Ureter (tissue), 1 donor: Measurements from ENCODE around the gene TUBA1C. TPM values are rescaled to one million over a fixed set of nuclear protein-coding genes. Genes with fewer than 3 reads are reported as not detected.
"Not testable (repeated sequence)": the region's sequence is repeated elsewhere in the genome, so short reads cannot be mapped to it uniquely, and the experiment has no call there.

Source experiments
- DNase-seq: peaks from one replicate; pipeline ENCODE4 v3.0.0-alpha.2; 2020; ENCODE audit warnings: low spot score
- total RNA-seq: library from RNA; stranded (reverse); gene quantifications from one replicate; pipeline ENCODE4 v1.2.4, GENCODE V29; 2023
- donor health status: DM: yes; HTN: yes; CAD: no.

TUBA1C gene
- total RNA-seq, result 201 TPM

- peak; percentile 96 for DNase-seq
Measured at GRCh38 chr12:49264873-49265792, at the start of gene TUBA1C. TSS of gene TUBA1C (plus strand) at chr12:49265082. CDS start at chr12:49265182, 100 bp downstream.

DNA sequence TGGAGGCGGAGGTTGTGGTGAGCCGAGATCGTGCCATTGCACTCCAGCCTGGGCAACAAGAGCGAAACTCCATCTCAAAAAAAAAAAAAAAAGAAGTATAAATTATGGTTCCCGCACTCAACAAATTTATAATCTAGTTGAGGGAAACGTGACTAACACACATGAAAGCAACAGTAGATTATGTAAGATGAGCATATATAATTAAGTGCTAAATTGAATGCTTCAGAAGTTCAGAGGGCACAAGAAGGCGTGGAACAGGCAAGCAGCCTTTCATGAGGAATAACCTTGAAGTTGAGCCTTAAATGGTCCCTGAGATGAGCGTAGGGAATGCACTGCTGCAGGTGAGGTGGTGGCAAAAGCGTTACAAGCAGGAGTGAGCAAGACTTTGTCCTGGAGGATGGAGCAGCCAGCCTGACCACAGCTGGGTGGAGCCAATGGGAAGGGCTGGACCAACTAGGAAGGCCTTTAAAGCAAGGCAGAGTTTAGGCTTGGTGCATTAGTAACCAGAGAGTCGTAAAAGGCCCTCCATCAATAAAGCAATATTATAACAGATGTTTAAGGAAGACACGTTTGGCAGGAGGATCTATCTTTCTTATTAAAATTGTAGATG is 45.4 kb upstream of the TUBA1C start:
- DNase-seq, result no peak

DNA sequence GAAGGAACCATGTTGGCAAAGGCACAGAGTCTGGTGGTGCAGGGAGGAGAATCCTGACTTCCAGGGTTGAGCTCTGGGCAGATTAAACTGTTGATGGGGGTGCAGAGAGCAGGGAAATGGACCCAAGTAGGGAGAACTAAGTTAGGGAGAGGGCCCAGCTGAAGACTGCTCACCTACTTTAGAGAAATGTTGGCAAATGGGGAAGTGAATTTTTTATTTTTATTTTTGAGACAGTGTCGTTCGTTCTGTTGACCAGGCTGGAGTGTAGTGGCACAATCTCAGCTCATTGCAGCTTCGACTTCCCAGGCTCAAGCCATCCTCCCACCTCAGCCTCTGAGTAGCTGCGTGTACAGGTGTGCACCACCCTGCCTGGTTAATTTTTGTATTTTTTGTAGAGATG is 43.9 kb upstream of the TUBA1C start:
- DNase-seq, result no peak

DNA sequence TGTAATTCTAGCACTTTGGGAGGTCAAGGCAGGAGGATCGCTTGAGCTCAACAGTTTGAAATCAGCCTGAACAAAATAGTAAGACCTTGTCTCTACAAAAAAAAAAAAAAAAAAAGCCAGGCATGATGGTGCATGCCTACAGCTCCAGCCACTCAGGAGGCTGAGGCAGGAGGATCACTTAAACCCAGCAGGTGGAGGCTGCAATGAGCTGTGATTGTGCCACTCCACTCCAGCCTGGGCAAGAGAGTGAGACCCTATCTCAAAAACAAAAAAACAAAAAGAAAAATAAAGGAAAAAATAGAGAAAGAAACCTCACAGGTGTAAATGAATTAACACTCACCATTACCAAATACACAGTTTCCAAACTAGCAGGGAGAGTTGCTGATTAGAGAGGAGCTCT is 41.8 kb upstream of the TUBA1C start:
- DNase-seq, result no peak

DNA sequence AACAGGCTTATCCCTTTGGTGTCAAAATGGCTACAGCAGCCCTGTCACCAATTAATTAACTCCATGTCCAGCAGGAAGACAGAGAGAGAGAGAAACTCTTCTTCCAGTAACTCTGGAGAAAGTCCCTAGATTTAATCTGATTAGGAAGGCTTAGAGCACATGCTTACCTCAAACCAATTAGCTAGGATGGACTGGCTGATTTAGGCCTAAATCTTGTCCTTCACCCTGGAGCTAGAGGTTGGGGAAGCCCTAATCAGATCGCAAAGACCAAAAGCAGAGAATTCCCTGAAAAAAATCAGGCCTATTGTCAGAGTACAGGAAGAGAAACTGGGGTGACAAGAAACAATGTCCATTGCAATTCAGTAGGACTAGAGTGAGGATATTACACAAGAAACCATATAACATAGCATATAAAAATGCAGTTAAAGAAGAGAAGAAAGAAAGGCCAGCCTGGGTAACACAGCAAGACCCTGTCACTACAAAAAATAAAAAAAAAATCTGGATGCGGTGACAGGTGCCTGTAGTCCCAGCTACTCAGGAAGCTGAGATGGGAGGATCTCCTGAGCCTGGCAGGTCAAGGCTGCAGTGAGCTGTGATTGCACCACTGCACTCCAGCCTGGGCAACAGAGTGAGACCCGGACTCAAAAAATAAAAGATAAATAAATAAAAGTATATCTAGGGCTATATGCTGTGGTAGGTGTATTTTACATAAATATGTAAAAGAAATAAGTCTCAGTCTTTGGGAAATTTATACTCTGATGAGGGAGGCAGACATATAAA is 41.1 kb upstream of the TUBA1C start:
- no peak for DNase-seq

DNA sequence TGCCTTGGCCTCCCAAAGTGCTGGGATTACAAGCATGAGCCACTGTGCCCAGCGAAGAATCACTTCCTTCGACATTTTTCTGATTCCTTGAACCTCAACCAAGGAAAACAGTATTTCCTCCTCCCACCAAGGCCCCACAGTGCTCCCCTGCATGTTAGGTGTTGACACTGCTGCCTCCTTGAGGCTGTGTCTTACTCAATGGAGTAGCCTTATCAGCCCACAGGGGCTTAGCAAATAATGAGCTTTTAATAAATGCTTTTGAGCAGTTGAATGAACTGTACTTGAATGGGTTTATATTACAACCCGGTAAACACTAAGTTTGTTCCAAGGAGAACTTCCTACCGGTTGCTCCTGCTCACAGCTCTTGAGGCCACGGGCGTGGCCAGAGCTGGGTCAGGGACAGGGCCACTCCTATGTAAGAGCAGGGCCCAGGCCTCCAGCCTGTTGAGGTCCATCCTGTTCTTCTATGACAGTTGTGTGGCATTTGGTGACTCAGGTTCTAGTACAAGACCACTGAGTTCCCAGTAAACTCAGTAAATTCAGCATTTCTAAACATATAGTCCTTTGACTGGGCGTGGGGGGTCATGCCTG is 39.2 kb upstream of the TUBA1C start:
- DNase-seq, result no peak

DNA sequence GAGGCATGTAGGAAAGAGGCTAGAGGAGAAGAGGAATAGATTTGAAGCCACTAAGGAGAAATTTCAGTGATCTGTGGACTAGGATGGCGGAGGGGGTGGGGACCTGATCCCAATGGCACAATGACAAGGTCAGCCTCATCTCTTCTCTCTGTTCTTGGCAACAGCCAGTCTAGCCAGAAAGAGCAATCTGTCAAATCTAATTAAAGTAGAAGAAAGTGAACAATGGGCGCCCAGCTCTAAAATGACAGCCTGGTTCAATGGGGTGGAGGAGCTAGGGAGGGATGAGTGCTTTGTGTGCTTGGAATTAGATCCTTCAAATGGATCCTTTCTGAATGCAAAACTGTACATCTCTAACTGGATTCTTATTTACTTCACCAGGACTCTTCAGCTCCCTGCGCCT is 37.2 kb upstream of the TUBA1C start:
- no peak for DNase-seq

DNA sequence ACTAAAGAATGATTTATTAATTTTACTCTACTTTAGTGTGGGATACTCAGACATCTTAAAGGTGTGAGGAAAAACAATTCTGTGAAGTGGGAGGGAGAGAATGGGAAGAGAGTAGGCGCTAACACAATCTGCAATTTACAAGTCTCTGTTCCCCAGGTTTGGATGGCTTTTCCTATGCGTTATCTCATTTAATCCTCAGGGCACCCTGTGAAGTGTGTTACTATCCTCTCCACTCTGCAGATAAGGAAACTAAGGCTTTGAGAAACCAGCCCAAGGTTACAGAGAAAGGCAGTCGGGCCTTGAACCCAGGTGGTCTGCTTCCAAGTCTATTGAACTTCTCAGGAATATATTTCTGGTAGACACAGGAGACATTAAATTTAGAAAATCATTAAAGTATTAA is 36.2 kb upstream of the TUBA1C start:
- no peak for DNase-seq

- no peak for DNase-seq
Measured at GRCh38 chr12:49230176-49230804, 34.6 kb upstream of the TUBA1C start.

DNA sequence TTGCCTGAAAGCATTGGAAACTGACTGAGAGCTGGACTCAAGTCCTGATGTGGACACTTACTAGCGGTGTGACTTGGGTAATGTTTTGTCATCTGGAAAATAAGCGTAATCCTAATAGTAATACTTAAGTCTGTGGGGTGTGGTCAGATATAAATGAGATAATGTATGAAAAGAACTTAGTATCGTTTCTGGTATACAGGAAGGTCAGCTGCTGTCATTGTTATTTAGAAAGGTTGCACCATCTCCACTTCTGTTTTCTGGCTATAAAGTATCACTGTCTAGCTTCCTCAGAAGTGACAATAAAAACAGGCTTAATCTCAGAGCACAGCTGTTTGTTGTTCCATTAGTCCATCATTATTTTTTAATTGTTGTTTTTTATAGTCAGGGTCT is 34.1 kb upstream of the TUBA1C start:
- no peak for DNase-seq

- DNase-seq, result no peak
Measured at GRCh38 chr12:49231878-49232655, 32.8 kb upstream of the TUBA1C start.

- peak; percentile 65 for DNase-seq
Measured at GRCh38 chr12:49232940-49233841, 31.7 kb upstream of the TUBA1C start.

GRCh38 chr12:49233842-49234526 is 30.9 kb upstream of the TUBA1C start:
- DNase-seq, result peak; percentile 54

DNA sequence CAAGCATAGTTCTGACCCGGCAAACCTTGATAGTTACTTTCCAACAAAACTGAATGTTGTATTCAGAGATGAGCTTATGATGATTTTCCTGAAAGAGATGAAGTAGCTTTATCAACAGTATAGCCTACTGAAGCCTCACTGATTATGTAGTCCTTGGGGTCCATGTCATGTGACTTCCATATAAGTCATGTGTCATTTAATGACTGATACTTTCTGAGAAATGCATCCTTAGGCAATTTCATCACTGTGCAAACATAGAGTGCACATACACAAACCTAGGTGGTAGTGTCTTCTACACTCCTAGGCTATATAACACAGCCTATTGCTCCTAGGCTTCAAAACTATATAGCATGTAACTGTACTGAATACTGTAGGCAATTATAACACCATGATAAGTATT is 28.5 kb upstream of the TUBA1C start:
- no peak for DNase-seq

- no peak for DNase-seq
Measured at GRCh38 chr12:49243631-49244030, 21.3 kb upstream of the TUBA1C start.

DNA sequence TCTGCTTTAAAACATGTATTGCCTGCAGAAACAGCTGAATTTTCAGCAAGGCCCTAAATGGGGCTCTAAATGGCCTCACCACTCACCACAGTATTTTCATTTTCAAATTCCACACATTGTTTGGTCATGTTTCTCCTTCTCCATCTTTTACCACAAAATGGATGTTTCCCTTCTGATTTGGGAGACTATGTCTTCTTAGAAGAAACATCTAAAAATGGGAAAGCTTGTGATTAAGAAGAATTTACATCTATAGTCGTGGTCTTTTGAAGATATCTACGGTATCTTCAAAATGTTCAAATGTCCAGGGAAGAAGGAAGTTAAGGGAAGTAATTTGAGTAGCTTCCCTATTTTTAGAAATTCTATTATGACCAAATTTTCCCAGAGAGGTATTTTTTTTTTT is 20.7 kb upstream of the TUBA1C start:
- no peak for DNase-seq

- no peak for DNase-seq
Measured at GRCh38 chr12:49251357-49251756, 13.5 kb upstream of the TUBA1C start.

GRCh38 chr12:49253033-49253623 is 11.8 kb upstream of the TUBA1C start:
- no peak for DNase-seq

GRCh38 chr12:49255456-49255855 is 9.4 kb upstream of the TUBA1C start:
- not testable (repeated sequence) for DNase-seq
